GM12864 (cell line): ENCODE results near the gene SPIN1.

Source experiments
- DNase-seq: peaks from one replicate; pipeline ENCODE4 v3.0.0-alpha.2; 2011; ENCODE audit warnings: low read depth
- H3K4me3 ChIP-seq: 2 replicates; pipeline ENCODE4 v1.5.1; 2011; ENCODE audit warnings: mild to moderate bottlenecking, low read depth, low read length, control low read depth
- TF ChIP-seq, protein P1 (sequence below): IDR thresholded peaks from 2 replicates; pipeline ENCODE4 v1.5.1; 2011; ENCODE audit warnings: low read depth, mild to moderate bottlenecking, moderate library complexity, low read length, control low read depth, inconsistent platforms; ENCODE audit errors: missing control alignments

Gene SPIN1

DNA sequence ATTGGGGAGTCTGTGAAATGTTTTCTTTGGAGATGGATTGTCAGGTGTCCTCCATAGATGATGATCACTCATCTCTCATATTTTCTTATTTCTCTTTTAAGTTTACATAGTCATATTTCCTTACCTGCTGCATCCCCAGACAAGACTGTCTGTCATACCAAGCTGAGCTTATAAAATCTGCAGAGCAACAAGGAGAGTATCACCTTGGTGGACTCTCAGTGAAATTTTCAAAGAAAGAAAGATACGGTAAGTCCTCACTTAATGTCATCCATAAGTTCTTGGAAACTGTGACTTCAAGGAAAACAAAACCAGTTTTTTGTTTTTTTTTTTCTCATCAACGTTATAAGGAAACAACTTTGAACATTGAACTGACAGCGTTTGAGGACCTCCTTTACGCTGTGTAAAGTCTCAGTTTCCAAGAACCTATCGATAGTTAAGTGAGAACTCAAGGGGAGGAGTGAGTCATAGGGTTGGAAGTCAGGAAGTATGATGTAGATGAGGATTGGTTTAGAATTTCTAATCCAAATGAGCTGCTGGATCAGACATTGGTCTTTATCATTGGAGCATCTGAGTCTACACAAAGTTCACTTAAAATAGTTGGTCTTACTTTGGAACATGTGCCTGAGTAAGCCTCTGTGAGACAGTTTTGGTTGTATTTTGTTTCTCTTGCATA lies 45.5 kb downstream of the SPIN1 start:
- no peak for DNase-seq
- H3K4me3 ChIP-seq, result no peak overlapping the region
- TF ChIP-seq, protein P1, sequence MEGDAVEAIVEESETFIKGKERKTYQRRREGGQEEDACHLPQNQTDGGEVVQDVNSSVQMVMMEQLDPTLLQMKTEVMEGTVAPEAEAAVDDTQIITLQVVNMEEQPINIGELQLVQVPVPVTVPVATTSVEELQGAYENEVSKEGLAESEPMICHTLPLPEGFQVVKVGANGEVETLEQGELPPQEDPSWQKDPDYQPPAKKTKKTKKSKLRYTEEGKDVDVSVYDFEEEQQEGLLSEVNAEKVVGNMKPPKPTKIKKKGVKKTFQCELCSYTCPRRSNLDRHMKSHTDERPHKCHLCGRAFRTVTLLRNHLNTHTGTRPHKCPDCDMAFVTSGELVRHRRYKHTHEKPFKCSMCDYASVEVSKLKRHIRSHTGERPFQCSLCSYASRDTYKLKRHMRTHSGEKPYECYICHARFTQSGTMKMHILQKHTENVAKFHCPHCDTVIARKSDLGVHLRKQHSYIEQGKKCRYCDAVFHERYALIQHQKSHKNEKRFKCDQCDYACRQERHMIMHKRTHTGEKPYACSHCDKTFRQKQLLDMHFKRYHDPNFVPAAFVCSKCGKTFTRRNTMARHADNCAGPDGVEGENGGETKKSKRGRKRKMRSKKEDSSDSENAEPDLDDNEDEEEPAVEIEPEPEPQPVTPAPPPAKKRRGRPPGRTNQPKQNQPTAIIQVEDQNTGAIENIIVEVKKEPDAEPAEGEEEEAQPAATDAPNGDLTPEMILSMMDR, result no peak

DNA sequence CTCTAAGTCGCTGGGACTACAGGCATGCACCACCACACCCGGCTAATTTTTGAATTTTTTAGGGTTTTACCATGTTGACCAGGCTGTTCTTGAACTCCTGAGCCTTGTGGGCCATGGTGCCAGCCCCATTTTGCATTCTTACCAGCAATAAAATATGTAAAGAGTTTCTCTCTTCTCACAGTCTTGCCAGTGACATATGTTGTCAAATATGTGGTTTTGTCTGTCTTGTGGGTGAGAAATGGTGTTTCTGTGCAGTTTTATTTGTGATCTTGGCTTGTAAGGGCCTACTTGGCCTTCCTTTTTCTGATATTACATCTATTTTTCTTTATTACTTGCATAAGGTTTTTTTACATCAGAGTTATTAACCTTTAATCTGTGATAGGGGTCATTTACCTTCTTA lies 47.1 kb downstream of the SPIN1 start:
- TF ChIP-seq, protein P1, result no peak
- no peak overlapping the region for H3K4me3 ChIP-seq
- no peak for DNase-seq

DNA sequence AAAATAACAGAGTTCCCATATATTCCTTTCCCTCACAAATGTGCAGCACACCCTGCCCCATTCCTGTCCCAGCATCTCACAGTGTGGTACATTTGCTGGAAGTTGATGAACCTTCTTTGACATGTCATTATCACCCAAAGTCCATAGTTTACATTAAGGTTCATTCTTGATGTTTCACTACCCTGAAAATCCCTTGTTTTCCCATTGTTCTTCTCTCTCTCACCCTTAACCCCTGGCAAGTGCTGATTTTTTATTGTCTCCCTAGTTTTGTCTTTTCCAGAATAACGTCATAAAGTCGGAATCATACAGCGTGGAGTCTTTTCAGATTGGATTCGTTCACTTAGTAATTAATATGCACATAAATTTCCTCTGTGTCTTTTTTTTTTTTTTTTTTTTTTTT lies 48.1 kb downstream of the SPIN1 start:
- TF ChIP-seq, protein P1, result no peak
- DNase-seq, result no peak
- no peak overlapping the region for H3K4me3 ChIP-seq

DNA sequence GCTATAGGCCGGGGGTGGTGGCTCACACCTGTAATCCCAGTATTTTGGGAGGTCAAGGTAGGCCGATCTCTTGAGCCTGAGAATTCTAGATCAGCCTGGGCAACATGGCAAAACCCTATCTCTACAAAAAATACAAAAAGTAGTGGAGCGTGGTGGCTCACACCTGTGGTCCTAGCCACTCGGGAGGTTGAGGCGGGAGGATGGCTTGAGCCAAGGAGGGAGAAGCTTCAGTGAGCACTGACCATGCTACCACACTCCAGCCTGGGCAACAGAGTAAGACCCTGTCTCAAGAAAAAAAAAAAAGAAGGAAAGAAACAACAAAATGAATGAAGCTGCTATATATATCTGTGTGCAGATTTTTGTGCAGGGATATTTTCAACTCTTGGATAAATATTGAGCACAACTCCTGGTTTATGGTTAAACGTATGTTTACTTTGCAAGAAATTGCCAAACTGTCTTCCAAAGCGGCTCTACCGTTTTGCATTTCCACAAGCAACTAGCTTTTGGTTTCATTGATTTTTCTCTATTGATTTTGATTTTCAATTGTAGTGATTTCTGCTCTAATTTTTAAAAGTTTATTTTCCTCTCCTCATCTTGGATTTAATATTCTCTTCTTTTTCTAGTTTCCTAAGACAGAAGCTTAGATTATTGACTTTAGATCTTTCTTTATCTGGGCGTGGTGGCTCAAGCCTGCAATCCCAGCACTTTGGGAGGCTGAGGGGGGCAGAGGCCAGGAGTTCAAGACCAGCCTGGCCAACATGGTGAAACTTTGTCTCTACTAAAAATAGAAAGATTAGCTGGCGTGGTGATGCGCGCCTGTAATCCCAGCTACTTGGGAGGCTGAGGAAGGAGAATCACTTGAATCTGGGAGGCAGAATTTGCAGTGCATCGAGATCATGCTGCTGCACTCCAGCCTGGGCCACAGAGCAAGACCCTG lies 49.2 kb downstream of the SPIN1 start:
- TF ChIP-seq, protein P1, result no peak

DNA sequence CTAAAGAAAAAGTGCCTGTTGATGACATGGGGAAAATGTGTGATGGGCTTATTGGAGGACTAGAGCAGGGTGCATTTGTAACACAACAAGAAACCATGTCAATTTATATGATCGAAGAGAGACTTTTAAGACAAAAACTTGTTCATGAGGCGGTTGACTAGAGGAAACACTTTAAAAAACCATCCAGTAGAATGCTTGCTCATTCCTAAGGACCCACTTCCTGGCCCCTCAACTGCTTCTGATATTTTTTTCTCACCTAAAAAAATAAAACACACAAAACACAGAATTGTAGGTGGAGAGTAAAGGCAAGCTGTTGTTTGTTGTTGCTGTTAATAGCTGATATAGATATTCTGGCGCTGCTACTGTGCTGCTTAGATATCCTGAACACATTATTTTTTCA lies 50.6 kb downstream of the SPIN1 start:
- TF ChIP-seq, protein P1, result no peak
- H3K4me3 ChIP-seq, result no peak overlapping the region
- DNase-seq, result no peak

More for the DNA sequence above, 49.2 kb downstream of the SPIN1 start:
- no peak overlapping the region for H3K4me3 ChIP-seq
- DNase-seq, result no peak

DNA sequence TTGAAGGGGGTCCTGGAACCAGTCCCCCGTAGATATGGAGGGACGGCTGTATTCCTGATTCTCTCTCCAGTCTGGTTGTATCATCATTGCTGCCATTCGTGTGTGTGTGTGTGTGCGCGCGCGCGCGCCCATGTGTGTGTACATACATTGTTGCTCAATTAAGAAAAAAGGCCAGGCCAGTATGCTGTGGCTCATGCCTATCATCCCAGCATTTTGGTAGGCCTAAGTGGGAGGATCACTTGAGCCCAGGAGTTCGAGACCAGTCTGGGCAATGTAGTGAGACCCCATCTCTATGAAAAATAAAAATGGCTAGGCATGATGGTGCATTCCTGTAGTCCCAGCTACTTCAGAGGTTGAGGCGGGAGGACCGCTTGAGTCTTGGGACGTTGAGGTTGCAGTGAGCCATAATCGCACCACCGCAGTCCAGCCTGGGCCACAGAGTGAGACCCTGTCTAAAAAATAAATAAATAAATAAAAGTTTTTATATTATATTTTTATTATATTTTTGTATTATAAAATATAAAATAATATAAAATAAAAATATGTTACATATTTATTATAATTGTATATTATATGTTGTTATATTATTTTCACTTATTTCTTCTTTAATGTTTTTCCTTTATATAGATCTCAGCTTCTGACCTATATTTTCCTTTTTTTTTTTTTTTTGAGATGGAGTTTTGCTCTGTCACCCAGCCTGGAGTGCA lies 53.2 kb downstream of the SPIN1 start:
- no peak for DNase-seq
- TF ChIP-seq, protein P1, result no peak
- no peak overlapping the region for H3K4me3 ChIP-seq
